ENCODE measurements around the gene PLEKHG4.

The PLEKHG4 gene

DNA sequence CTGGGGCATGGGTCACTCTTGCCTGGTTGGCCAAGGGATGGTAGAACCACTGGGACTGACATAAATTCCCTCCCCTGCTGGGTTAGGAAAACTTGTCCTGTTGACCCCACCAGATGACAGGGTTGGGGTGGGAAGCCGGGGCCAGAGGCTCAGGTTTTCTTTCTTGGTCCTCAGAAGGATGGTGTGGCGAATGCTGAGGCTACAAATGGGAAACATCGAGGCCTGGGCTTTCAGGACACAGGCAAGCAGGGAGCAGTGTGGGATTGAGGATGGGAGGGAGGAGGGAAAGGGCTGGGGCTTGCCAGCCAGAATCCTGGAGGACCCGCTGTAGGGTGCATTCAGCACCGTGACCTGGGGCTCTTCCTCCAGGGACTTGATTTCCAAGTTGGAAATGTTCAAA, 14.5 kb upstream of the PLEKHG4 start:
- no peak for DNase-seq (ENCODE audit: low read depth in 2 of 2)

DNA sequence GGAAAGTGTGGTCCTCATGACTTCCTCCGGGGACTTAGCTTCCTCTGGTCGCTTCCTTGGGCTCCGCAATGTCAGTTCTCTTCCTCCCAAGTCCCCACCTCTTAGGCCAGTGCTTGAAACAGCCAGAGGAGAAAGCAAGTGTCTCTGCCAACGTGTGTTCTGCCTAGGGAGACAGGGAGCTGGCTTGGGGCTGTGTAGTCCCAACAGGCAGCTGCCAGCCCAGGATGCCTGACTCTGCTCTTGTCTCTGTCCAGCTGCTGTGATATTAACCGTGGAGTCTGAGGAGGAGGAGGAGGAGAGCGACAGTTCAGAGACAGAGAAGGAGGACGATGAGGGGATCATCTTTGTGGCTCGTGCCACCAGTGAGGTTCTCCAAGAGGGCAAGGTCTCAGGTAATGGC, 13.5 kb upstream of the PLEKHG4 start:
- DNase-seq (ENCODE audit: low read depth in 2 of 2), result no peak

DNA sequence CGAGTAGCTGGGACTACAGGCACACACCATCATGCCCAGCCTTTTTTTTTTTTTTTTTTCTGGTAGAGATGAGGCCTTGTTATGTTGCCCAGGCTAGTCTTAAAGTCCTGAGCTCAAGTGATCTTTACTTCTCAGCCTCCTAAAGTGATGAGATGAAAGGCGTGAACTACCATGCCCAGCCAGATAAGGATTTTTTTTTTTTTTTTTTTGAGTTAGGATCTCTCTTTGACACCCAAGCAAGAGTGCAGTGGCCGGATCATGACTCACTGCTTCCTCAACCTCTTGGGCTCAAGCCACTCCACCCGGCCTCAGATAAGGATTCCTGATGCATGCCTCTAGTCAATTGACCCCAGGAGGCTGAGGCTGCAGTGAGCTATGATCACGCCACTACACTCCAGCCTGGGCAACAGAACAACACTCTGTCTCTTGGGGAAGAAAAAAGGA, 11.2 kb upstream of the PLEKHG4 start:
- no peak for DNase-seq (ENCODE audit: low read depth in 2 of 2)

DNA sequence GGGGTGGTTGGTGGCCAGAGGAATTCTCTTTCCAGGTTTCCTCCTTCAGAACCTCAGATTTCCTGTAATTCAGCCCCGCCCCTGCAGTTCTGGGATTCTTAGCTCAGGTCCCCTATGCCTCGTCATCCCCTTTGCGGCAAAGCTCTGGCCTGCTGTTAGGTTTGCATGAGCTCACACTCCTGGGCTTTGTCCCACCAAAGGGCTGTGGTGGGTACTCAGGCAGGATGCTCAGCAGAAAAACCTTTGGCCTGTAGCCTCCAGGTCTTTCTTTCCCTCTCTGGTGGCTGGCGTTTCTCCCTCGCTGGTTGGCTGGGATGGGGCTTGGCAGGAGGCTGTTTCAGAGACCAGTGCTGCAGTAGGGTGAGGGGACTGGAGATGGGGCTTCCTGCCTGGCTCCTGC, 9.6 kb upstream of the PLEKHG4 start:
- no peak for DNase-seq (ENCODE audit: low read depth in 2 of 2)

DNA sequence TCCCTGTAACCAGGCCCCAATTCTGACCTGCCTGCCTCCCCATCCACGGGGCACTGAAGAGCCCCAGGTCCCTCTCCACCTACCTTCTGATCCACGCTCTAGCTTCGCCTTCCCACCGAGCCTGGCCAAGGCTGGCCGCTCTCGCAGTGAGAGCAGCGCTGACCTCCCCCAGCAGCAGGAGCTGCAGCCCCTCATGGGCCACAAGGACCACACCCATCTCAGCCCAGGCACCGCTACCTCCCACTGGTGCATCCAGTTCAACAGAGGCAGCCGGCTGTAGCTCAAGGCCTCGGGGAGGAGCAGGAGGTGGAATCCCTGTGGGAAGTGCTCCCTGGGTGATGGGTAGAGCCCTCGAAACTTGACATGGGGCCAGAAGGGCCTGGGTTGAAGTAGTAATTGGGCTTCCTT, 8.4 kb upstream of the PLEKHG4 start:
- DNase-seq (ENCODE audit: low read depth in 2 of 2), result no peak

DNA sequence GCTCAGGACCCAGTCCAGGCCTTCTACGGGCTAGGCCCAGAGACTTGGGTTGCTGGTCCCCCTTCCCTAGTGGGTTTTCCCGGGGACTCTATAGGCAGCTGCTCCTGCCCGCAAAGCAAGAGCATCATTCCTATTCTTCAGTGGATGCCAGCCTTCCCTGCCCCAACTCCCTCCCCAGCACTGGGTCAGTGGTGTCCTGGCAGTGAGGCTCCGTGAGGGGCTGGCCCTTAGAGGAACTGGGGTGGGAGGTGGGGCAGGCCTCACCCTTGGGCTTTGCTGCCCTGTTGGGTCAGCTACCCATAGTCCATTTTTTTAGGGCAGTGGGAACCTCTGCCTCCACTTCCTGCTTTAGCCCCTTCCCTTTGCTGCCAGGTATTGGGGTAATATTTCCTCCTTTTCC, 7.9 kb upstream of the PLEKHG4 start:
- DNase-seq (ENCODE audit: low read depth in 2 of 2), result no peak

DNA sequence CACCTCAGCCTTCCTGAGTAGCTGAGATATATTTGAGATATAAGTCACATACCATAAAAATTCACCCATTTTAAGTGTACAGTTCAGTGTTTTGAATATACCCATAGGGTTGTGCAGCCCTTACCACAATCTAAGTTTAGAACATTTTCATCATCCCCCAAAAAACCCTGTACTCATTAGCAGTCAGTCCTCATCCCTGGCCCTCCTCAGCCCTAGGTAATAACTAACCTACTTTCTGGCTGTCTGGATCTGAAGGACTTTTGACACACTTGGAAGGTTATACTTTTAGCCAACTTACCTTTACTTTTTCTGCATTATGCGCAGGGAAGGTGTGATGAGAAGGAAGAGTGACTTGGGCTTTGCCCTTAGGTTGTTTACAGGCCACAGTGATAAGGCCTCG, 4.0 kb upstream of the PLEKHG4 start:
- DNase-seq (ENCODE audit: low read depth in 2 of 2), result no peak

DNA sequence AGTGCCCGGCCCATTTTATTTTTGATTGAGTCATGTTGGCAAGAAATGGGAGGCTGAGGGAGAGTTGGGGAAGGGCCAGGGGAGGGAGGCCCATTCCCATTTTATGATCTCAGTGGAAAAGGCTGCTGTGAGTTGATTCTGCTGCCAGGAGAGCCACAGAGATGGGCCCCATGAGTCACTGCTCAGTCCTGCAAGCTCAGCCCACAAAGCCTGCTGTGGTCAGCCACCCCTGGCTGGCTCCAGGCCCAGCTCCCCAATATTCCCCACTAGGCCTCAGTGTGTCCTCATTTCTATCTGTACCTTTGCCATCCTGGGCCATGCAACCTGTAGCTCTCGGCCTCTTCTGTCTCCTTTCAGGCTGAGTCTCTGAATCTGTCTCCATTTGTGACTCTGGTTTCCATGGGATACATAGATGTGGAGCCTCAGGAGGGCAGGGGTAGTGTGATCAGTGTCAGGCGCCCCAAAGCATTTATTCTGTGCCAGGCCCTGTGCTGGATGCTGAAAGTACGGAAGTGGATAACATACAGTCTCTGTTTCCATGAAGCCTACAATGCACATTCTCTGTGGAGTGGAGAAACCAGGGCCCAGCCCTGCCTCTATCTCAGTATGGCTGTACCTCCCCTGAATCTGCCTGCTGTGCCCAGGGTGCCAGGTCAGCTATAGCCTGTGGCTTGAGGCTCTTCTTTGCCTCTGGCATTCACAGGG, 1.9 kb upstream of the PLEKHG4 start:
- no peak for DNase-seq (ENCODE audit: low read depth in 2 of 2)

DNA sequence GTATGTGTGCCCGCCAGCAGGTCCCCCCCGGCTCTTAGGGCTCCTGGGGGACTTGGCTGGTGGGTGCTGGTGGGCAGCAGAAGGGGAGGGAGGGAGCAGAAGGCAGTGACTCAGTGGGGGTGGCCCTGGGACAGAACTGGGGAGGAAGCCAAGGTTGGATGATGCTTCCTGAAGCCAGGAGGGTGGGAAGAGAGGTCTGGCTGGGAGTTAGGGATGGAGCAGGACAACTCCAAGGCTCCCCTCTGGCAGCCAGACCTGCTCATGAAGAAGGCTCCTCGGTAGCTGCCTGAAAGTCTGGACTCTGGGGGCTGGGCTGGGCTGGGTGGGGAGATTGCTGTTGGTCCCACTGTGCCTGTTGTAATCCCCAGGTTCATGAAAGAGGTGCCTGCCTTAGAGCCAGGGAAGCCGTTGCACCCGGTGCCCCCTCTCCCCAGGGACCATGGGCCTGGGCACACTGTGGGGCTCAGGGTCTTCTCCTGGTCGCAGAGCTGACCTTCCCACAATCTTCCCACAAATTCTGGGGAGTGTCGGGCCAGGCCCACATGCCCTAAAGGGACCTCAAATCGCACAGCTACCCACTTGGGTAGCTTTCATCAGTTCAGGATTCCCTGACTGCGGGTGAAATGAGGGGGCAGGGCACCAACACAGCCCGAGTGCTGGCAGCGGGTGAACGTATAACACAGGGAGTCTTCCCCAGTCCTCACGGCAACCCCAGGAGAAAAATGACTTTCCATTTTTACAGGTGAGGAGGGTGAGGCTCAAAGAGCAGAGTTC, 1.1 kb upstream of the PLEKHG4 start:
- no peak for DNase-seq (ENCODE audit: low read depth in 2 of 2)

DNA sequence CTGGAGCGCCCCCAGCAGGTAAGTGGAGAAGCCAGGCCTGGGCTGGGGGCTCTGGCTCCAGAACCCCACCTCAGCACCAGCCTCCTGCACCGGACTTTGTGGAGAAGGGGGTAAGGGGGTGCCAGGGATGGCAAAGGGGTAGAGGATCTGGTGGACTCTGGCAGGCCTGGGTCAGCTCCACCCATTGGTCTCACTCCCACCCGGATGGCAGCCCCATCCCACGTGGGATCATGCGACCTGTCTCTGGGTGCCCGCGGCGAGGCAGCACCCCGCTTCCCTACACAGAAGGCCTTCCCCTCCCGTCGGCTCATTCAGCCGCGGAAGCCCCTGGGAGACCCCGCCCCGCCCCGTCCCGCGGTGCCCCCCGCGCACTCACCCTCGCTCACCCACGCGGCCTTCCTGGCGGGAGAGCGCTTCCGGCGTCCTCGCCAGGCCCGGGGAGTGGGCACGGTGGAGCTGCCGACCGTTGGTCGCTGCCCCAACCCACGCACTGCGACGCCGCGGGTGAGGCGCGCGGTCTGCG, 498 bp upstream of the PLEKHG4 start:
- DNase-seq (ENCODE audit: low read depth in 2 of 2), result peak in 1 of 2 donors; percentile 23

DNA sequence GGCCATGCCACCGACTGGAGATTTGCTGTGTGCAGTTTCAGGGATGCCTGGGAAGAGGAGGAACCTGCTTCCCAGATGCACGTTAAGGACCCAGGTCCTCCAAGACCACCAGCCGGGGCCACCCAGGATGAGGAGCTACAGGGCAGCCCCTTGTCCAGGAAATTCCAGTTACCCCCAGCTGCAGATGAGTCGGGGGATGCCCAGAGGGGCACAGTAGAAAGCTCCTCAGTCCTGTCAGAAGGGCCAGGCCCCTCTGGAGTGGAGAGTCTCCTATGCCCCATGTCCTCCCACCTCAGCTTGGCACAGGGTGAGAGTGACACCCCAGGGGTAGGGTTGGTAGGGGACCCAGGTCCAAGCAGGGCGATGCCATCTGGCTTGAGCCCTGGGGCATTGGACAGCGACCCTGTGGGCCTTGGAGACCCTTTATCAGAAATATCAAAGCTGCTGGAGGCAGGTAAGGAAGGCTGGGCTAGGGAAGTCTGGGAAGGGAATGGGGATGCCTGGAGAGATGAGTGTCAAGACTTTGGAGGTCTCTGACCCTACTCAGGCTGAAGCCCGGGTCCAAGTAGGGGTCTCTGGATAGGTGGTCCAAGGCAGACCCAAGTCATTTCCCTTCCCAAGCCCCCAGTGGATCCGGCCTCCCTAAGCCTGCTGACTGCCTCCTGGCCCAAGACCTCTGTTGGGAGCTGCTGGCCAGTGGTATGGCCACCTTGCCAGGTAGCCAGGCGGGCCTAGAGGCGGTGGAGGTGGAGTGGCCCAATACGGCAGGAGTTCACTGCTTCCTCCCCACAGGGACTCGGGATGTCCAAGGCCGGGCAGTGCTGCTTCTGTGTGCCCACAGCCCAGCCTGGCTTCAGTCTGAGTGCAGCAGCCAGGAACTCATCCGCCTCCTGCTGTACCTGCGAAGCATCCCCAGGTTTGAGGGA, 1.0 kb downstream of the PLEKHG4 start:
- DNase-seq (ENCODE audit: low read depth in 2 of 2), result no peak

DNA sequence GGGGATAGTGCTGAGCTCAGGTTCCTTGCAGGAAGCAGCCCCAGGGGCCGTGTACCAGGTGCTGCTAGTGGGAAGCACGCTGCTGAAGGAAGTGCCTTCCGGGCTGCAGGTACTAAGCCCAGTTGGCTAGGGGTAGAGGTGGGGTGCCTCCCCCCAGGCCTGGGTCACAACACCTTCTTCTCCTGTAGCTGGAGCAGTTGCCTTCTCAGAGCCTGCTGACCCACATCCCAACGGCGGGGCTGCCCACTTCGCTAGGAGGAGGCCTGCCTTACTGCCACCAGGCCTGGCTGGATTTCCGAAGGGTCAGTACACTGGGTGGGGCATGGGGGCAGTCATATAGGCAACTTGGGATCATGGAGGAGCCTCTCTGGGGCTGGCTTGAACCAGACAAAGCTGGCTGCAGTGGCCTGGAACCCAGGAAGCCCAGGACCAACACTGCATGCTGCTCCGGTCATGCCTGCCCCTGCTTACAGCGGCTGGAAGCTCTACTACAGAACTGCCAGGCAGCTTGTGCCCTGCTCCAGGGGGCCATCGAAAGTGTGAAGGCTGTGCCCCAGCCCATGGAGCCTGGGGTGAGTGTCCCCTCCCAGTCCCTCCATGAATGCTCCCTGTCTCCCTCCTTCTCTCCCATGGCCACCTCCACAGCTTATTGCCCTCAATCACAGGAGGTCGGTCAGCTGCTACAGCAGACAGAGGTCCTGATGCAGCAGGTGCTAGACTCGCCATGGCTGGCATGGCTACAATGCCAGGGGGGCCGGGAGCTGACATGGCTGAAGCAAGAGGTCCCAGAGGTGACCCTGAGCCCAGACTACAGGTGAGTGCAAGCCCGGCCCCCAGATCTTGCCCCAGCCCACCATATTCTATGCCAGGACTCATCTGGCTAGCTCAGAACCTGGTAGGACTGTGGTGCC, 2.5 kb downstream of the PLEKHG4 start:
- DNase-seq (ENCODE audit: low read depth in 2 of 2), result no peak

DNA sequence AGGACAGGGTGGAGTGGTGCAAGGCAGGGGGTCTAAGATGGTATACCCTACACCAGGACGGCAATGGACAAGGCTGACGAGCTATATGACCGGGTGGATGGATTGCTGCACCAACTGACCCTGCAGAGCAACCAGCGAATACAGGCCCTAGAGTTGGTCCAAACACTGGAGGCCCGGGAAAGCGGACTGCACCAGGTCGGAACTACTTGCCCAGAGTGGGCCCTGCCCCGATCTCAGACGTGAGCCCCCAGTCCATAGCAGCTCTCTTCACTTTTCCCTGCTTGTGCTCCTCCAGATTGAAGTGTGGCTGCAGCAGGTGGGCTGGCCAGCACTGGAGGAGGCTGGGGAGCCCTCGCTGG, 3.1 kb downstream of the PLEKHG4 start:
- DNase-seq (ENCODE audit: low read depth in 2 of 2), result no peak

DNA sequence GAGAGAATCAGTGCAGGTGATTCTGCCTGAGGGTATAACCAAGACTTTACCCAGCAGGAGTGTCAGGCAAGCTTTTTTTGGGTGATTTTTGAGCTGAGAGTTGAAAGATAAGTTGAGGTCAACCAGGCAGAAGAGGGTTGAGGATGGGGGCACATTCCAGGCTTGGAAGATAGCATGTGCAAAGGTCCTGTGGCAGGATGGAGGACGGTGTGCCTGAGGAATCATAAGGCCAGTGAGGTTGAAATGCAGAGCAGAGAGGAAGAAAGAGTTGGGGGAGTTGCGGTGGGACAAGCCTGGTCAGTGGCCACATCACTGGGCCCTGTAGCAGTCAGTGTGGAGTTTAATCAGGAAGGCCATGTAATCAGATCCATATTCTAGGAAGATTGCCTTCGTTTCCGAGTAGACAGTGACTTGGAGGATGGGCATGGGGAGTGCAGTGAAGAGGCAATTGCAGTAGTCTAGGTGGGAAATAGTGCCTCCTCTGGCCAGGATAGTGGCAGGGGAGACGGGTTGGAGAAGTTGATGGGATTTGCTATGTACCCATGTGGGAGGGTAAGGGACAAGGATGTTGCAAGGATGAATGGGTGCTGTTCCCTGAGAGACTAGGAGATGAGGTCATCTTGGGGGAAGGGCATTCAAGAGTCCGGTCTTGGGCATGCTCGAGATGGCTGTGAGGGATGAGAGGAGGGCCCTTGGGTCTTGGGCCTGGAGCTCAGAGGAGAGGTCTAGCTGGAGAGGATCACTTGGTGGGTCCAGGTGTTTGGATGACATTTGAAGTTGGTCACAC, 3.9 kb downstream of the PLEKHG4 start:
- no peak for DNase-seq (ENCODE audit: low read depth in 2 of 2)

DNA sequence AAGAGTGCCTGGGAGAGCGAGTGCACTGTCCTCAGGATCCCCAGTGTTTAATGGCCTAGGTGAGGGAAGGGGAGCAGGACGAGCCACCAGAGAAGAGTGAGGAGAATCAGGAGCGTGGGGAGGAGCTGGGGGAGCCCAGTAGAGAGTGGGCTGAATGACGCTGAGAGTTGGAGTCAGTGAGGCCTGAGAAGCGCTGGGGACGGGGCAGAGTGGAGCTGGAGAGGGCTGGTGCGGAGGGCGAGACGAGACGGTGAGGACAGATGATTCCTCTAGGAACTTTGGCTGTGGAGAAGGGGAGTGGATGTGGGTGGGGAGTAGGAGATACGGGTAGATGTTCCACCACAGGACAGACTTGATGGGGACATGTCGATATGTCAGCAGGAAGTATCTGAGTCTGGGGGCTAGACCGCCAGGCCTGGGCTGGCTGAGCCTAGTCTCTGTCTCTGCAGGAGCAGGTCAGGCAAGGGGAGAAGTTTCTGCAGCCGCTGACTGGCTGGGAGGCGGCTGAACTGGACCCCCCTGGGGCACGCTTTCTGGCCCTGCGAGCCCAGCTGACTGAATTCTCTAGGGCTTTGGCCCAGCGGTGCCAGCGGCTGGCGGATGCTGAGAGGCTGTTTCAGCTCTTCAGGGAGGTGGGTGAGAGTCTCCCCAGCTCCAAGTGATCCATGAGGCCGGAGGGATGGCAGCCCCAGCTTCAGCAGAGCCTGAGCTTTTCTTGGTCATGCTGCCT, 4.7 kb downstream of the PLEKHG4 start:
- no peak for DNase-seq (ENCODE audit: low read depth in 2 of 2)

DNA sequence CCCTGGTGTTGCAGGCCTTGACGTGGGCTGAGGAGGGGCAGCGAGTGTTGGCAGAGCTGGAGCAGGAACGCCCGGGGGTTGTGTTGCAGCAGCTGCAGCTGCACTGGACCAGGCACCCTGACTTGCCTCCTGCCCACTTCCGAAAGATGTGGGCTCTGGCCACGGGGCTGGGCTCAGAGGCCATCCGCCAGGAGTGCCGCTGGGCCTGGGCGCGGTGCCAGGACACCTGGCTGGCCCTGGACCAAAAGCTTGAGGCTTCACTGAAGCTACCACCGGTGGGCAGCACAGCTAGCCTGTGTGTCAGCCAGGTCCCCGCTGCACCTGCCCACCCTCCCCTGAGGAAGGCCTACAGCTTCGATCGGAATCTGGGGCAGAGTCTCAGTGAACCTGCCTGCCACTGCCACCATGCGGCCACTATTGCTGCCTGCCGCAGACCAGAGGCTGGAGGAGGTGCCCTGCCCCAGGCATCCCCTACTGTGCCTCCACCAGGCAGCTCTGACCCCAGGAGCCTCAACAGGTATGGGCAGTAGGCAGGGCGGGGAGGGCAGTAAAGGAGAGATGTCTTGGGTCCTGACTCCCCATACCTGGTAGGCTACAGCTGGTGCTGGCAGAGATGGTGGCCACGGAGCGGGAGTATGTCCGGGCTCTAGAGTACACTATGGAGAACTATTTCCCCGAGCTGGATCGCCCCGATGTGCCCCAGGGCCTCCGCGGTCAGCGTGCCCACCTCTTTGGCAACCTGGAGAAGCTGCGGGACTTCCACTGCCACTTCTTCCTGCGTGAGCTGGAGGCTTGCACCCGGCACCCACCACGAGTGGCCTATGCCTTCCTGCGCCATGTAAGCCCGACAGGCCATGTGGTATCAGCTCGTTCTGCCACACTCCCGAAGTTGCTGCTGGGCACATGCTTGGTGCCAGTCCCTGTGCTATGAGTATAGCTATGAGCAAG, 5.6 kb downstream of the PLEKHG4 start:
- no peak for DNase-seq (ENCODE audit: low read depth in 2 of 2)

DNA sequence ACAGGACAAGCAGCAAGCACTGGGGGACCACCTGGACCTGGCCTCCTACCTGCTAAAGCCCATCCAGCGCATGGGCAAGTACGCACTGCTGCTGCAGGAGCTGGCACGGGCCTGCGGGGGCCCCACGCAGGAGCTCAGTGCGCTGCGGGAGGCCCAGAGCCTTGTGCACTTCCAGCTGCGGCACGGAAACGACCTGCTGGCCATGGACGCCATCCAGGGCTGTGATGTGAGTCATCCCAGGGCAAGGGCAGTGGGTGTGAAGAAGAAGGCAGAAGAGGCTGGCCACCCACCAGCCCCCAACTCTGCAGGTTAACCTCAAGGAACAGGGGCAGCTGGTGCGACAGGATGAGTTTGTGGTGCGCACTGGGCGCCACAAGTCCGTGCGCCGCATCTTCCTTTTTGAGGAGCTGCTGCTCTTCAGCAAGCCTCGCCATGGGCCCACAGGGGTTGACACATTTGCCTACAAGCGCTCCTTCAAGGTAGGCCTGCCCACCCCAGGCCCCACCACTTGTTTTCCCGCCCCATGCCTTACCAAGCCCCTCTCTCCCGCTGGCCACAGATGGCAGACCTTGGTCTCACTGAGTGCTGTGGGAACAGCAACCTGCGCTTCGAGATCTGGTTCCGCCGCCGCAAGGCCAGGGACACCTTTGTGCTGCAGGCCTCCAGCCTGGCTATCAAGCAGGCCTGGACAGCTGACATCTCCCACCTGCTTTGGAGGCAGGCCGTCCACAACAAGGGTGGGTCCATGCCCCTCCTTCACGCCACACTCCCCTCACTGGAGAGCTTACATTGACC, 7.3 kb downstream of the PLEKHG4 start:
- DNase-seq (ENCODE audit: low read depth in 2 of 2), result no peak

DNA sequence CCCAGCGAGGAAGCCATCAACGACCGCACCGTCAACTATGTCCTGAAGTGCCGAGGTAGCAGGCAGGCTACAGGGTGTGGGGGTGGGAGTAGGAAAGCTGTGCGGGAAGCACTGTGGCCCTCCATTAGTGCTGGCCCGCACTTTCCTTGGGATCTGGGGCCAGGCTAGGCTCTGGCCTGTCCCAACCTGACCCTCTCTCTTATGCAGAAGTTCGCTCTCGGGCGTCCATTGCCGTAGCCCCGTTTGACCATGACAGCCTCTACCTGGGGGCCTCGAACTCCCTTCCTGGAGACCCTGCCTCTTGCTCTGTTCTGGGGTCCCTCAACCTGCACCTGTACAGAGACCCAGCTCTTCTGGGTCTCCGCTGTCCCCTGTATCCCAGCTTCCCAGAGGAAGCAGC, 8.6 kb downstream of the PLEKHG4 start:
- no peak for DNase-seq (ENCODE audit: low read depth in 2 of 2)
